Right atrium auricular region (tissue), 2 donors: ENCODE results near the gene SPATA20. TPM values are rescaled to one million over a fixed set of nuclear protein-coding genes. Genes with fewer than 3 reads are reported as not detected.

Experiments
- DNase-seq: peaks from one replicate; pipeline ENCODE4 v3.0.0-alpha.2; 2019; ENCODE audit warnings: low spot score
- H3K27ac ChIP-seq, 2 donors: fragments of 200-600 bp; sonication (generic); 1 replicate in 1 of 2; 2 replicates in 1 of 2; pipeline ENCODE4 v1.5.1; 2016 to 2019
- H3K27me3 ChIP-seq, 2 donors: fragments of 200-600 bp; sonication (generic); one replicate each; pipeline versions ENCODE4 v1.5.1 to v1.6.0; 2017 to 2019
- H3K36me3 ChIP-seq: fragments of 200-600 bp; sonication (generic); one replicate; pipeline ENCODE4 v1.5.1; 2016
- H3K4me1 ChIP-seq, 2 donors: fragments of 200-600 bp; sonication (generic); one replicate each; pipeline versions ENCODE4 v1.5.1 to v1.6.0; 2017 to 2019
- H3K4me3 ChIP-seq, 2 donors: fragments of 200-600 bp; sonication (generic); 1 replicate in 1 of 2; 2 replicates in 1 of 2; pipeline ENCODE4 v1.5.1; 2017 to 2019; ENCODE audit warnings: mild to moderate bottlenecking in 1 of 2, moderate library complexity in 1 of 2
- H3K9me3 ChIP-seq, 2 donors: fragments of 200-600 bp; sonication (generic); one replicate each; pipeline ENCODE4 v1.5.1; 2019
- CTCF ChIP-seq, 2 donors: fragments of 200-600 bp; sonication (generic); IDR thresholded peaks; one replicate each; pipeline ENCODE4 v1.5.1; 2019; ENCODE audit warnings: antibody characterized with exemption in 2 of 2
- total RNA-seq, 2 donors: library from RNA; depleted of rRNA; stranded (reverse); fragments of >200 nt; gene quantifications; one replicate each; pipeline ENCODE4 v1.1.0, GENCODE V29; 2016

SPATA20 gene
- total RNA-seq, 2 donors from 2014 or later: 42.8 to 59.3 TPM

GRCh38 chr17:50517504-50518383, 29.2 kb upstream of the SPATA20 start:
- no peak overlapping the region for H3K4me3 ChIP-seq
- peaks cover 0 to 14% of the 10 kb centered on the region in 2 donors for H3K4me1 ChIP-seq
- H3K27ac ChIP-seq: no peak overlapping the region
- no peak for DNase-seq
- TF ChIP-seq CTCF (IDR thresholded peaks at IDR 0.05): no peak
- H3K27me3 ChIP-seq: no peaks in the 10 kb centered on the region
- H3K9me3 ChIP-seq: no peaks in the 10 kb centered on the region
- no peaks in the 10 kb centered on the region for H3K36me3 ChIP-seq

GRCh38 chr17:50518384-50519023, 28.5 kb upstream of the SPATA20 start:
- no peak for DNase-seq
- no peaks in the 10 kb centered on the region for H3K9me3 ChIP-seq
- H3K4me3 ChIP-seq: no peak overlapping the region
- no peak for TF ChIP-seq CTCF (IDR thresholded peaks at IDR 0.05)
- no peak overlapping the region for H3K27ac ChIP-seq
- H3K36me3 ChIP-seq: no peaks in the 10 kb centered on the region
- no peaks in the 10 kb centered on the region for H3K27me3 ChIP-seq
- H3K4me1 ChIP-seq: peaks cover 0 to 14% of the 10 kb centered on the region in 2 donors

GRCh38 chr17:50519141-50519834, 27.7 kb upstream of the SPATA20 start:
- no peak for TF ChIP-seq CTCF (IDR thresholded peaks at IDR 0.05)

GRCh38 chr17:50520483-50520882, 26.5 kb upstream of the SPATA20 start:
- no peaks in the 10 kb centered on the region for H3K27me3 ChIP-seq
- H3K27ac ChIP-seq: no peak overlapping the region
- no peak for DNase-seq
- no peak overlapping the region for H3K4me3 ChIP-seq
- TF ChIP-seq CTCF (IDR thresholded peaks at IDR 0.05): no peak
- H3K4me1 ChIP-seq: peaks cover 0 to 3% of the 10 kb centered on the region in 2 donors
- no peaks in the 10 kb centered on the region for H3K9me3 ChIP-seq
- no peaks in the 10 kb centered on the region for H3K36me3 ChIP-seq

More at GRCh38 chr17:50519141-50519834, 27.7 kb upstream of the SPATA20 start:
- Histone ChIP-seq H3K27me3 (no peaks in the 10 kb centered on the region), H3K4me3 (no peak overlapping the region), H3K27ac (no peak overlapping the region), H3K9me3 (no peaks in the 10 kb centered on the region), H3K36me3 (no peaks in the 10 kb centered on the region), H3K4me1 (peaks cover 0 to 14% of the 10 kb centered on the region in 2 donors)
- no peak for DNase-seq

GRCh38 chr17:50521514-50521913, 25.5 kb upstream of the SPATA20 start:
- DNase-seq: no peak
- H3K27me3 ChIP-seq: no peaks in the 10 kb centered on the region
- no peaks in the 10 kb centered on the region for H3K9me3 ChIP-seq
- no peaks in the 10 kb centered on the region for H3K36me3 ChIP-seq
- no peaks in the 10 kb centered on the region for H3K4me1 ChIP-seq
- no peak overlapping the region for H3K4me3 ChIP-seq
- H3K27ac ChIP-seq: no peak overlapping the region
- no peak for TF ChIP-seq CTCF (IDR thresholded peaks at IDR 0.05)
